Tibial nerve (tissue), 3 donors: ENCODE data around the gene CDH4.

Experiments used
- CTCF ChIP-seq, 5 experiments: fragments of 200-600 bp in 3 of 5; fragments of 450-650 bp in 2 of 5; sonication (generic) in 3 of 5; IDR thresholded peaks; one replicate each; pipeline ENCODE4 v1.5.1; 2016 to 2019; ENCODE audit warnings: antibody characterized with exemption in 5 of 5, mild to moderate bottlenecking in 3 of 5, moderate library complexity in 2 of 5
- POLR2A ChIP-seq, 2 donors: fragments of 450-650 bp; IDR thresholded peaks; one replicate each; pipeline ENCODE4 v1.6.1; 2017; ENCODE audit warnings: antibody characterized with exemption in 2 of 2, mild to moderate bottlenecking in 2 of 2, moderate library complexity in 2 of 2

GRCh38 chr20:61424011-61424627 lies 172.1 kb downstream of the CDH4 start:
- TF ChIP-seq POLR2A (IDR thresholded peaks at IDR 0.05) (no peak), CTCF (IDR thresholded peaks at IDR 0.05) (no peak)
